NT2/D1 (cell line): ENCODE results near the gene CCNT2.

Experiments used
- SUZ12 ChIP-seq: IDR thresholded peaks from 2 replicates; pipeline ENCODE4 v1.6.1; 2011; ENCODE audit not compliant: insufficient read length, insufficient read depth; ENCODE audit errors: extremely low read depth
- YY1 ChIP-seq: IDR thresholded peaks from 2 replicates; pipeline ENCODE4 v1.6.1; 2011; ENCODE audit not compliant: insufficient read length, insufficient read depth
- ZNF274 ChIP-seq: IDR thresholded peaks from 2 replicates; pipeline ENCODE4 v1.6.1; 2011; ENCODE audit warnings: mild to moderate bottlenecking, low read depth, low read length

DNA sequence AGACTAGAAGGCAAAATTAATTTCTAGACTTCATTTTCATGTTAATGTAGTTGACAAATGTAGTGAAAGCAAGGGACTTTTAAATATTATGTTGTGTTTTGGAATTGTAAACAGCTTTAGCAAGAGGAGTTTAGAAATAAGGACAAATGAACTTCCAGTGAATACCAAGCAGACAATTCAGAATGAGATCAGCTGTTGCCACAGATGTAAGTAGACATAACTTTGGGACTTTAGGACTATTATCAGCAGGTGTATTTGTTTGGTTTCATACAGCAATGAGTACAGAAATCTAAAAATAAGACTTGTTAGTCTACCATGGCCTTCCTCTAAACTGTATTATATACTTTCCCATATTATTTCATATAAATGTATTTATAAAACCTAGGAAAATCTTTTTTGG lies 34.2 kb upstream of the CCNT2 start:
- TF ChIP-seq ZNF274 (no peak), SUZ12 (no peak), YY1 (no peak)
